DMS153 treated with DMSO at 0.1 percent for 48 hours (cell line): Measurements from ENCODE around the gene OR2F2.
A peak's percentile ranks its signal among the peaks of the same experiment; 100 is the strongest.

Experiments used
- DNase-seq: peaks from one replicate; lab custom pipeline; 2025; ENCODE audit not compliant: unreplicated experiment; lab: John Stamatoyannopoulos, UW

Gene OR2F2, protein sequence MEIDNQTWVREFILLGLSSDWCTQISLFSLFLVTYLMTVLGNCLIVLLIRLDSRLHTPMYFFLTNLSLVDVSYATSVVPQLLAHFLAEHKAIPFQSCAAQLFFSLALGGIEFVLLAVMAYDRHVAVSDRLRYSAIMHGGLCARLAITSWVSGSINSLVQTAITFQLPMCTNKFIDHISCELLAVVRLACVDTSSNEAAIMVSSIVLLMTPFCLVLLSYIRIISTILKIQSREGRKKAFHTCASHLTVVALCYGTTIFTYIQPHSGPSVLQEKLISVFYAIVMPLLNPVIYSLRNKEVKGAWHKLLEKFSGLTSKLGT

DNA sequence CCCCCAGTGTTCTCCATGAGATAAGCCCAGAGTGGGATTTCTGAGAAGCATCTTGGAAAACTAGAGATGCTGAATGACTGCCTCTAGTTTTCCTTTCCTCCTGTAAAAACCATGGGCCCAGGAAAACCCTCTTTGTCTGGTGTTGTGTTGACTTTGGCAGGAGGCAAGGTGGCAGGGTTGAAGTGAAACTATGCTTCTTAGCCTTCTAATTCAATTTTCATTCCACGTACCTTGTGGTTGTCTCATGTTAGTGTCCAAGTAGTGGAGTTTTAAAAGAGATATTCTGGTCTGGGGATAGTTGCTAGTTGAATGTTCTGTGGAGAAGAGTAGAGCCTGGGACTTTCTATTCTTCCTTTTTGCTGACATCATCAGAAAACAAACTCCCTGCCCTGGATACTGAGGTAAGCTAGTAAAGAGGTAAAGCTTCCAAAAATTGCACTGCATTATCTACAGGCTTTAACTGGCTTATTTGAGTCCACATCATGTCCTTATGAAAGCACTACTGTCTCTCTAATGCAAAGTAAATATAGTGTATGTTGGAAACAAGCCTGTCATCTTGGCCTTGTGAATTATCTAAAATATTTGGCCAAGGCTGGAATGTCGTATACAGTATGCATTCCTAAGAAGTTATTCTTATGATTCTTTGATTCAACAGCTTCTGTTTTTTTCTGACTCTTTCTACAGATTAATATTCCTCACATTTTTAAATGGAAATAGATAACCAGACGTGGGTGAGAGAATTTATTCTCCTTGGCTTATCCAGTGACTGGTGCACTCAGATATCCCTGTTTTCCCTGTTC is at the start of gene OR2F2:
Gene OR2F2, plus strand, starts transcription at position 708 of the 800 bp plus-strand sequence. Its CDS starts 0 bp downstream, at position 708.
- no peak for DNase-seq

- DNase-seq, result no peak
Measured at GRCh38 chr7:143885951-143886350, 49.1 kb upstream of the OR2F2 start.

DNA sequence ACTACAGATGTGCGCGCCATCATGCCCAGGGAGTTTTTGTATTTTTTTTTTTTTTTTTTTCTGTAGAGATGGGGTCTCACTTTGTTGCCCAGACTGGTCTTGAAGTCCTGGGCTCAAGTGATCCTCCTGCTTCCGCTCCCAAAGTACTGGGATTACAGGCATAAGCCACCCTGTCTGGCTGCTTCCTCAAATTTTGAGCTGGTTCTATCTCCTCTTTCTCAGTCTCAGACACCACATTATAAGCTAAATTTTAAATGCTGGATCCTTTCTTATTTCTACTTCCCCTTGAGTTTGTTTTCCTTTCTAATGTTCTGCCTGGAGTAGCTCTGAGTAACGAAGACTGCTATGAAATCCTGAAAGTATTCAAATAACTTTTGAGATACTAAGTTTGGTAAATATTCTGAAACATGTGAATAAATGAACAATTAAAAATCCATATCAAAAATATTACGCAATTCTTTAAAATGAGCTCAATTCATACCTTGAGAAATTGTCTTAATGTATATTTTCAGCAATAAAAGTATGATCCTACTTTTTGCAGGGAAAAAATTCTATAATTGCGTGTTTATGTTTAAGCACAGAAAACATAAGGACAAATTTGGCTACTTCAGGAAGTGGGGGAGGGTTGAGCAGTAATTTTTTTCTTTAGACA is 48.1 kb upstream of the OR2F2 start:
- DNase-seq, result no peak

GRCh38 chr7:143889068-143889467 is 46.0 kb upstream of the OR2F2 start:
- no peak for DNase-seq

GRCh38 chr7:143890558-143890957 is 44.5 kb upstream of the OR2F2 start:
- DNase-seq, result no peak

DNA sequence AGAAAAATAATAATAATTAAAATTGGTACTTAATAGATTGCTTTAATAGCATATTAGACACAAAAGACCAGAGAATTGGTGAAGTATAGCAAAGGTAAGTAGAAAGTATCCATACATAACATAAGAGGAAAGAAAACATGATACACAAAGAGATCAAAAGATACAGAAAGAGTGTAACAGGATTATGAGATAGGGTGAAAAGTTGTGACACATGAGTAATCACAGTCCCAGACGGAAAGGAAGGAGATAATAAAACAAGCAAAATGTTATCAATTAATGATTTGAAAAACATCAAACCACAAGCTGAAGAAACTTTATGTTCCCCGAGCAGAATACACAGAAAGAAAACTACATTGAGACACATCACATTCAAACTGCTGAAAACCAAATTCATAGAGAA is 43.6 kb upstream of the OR2F2 start:
- DNase-seq, result no peak

GRCh38 chr7:143892527-143893300 is 42.3 kb upstream of the OR2F2 start:
- peak; percentile 26 for DNase-seq

GRCh38 chr7:143896667-143897066 is 38.4 kb upstream of the OR2F2 start:
- DNase-seq, result no peak

DNA sequence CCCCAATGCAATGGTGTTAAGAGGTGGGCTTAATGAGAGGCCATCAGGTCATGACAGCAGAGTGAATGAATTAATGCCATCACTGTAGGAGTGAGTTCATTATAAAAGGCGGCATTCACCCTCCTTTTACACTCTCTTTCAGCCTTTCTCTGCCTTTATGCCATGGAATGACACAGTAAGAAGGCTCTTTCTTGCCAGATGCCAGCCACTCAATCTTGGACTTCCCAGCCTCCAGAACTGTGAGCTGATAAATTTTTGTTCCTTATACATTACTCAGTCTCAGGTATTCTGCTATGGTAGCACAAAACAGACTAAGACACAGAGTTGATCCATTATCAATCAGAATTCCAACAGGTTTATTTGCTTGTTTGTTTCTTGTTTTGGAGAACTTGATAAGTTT is 36.2 kb upstream of the OR2F2 start:
- no peak for DNase-seq

DNA sequence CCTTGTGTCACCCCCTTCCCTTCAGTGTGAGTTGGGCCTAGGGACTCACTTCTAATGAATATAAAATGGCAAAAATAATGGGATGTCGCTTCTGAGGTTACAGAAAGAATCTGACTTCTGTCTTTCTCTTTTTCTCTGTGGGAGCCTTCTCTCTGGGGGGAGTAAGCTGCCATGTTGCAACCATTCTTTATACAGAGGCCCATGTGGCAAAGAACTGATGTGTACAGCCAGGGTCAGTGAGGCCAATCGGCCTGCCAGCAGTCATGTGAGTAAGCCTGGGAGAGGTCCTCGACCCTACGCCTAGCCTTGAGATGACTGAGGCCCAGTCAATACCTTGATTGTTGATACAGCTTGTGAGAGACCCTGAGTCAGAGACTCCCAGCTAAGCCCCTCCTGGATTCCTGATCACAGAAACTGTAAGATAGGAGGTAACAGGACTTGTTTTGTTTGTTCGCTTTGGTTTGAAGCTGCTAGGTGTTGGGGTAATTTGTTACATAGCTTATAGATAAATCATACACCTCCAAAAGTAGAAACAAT is 34.7 kb upstream of the OR2F2 start:
- no peak for DNase-seq

DNA sequence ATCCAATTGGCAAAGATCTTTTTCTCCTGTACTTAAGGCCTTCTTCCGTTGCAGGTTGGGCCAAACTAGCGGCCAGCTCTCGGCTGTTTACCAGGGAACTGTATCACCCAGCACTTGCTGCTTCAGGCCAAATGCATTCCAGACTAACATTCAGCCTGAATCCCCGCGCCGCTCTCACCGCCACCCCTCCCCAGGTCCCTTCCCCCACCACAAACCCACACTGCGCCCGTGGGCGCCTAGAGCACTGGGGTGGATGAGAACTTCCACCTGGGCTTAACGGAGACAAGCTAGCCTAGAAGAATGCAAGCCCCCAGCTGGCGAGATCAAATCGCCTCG is 33.7 kb upstream of the OR2F2 start:
- DNase-seq, result peak; percentile 19

DNA sequence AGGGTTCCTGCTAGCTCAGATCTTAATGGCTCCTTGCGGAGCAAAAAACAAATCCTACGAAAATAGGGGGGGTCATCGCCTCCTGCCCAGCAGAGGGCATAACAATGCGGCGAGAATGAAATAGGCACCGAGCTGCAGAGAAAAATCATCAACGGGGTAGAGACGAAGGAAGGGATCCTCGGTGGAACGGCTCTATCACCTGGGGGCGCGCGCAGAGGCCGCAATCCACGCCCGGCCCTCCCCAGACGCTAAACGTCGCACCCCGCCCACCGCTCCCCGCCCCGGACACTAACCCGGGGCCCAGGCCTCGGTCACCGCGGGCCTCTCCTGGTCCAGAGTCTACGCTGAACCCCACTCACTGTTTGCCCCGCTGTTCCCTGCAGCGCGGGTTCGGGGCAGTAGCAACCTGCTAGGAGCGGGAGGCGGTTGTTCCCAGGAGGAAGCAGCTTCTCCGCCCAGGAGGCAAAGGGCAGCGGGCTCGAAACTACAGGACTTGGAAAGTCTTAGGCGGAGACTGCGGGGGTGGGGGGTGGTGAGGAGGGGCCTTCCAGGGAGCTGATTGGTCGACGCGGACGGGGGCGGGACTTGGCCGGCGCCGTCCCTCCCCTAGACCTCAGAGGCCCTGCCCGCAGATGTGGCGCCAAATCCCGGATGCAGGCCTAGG is 33.2 kb upstream of the OR2F2 start, which contains the start of gene TCAF1:
Gene TCAF1, minus strand, starts transcription at position 509 of the 664 bp plus-strand sequence. CDS start 25,568 bp downstream, outside the sequence.
- DNase-seq, result peak; percentile 90

DNA sequence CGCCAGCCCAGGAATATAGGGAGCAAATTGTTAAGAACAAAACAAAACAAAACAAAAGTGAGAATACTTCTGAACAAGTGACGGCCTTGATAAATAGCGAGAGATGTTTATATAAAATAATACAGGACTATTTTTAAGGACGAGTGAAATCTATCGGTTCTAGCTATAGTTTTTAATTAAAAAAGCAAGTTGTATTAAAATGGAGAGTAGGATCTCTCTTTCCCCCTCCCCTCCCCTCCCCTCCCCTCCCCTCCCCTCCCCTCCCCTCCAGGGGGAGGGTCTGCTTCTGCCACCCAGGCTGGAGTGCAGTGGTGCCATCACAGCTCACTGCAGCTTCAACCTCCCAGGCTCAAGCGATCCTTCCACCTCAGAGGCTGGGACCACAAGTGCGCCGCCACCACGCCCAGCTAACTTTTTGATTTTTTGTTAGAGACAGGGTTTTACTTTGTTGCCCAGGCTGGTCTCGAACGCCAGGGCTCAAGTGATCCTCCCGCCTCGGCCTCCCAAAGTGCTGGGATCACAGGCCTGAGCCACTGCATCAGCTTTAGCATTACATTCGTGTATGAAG is 32.6 kb upstream of the OR2F2 start:
- DNase-seq, result no peak

DNA sequence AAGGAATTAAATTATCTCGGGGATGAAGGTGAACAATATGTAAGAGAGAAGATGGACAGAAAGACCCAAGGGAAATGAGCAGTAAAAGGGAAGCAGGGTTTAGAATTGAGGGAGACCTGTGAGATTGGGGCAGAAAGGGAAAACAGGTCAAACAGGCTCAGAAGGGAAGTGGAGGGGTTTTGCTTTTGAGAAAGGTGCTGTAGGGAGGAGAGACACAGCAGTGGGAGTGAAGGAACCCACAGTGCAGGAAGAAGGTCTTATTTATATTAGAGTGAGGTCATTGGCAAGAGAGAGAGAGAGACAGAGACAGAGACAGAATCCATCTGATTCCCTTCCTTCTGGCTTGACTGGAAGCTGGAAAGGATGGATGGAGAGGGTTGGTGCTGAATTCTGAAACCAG is 29.5 kb upstream of the OR2F2 start:
- no peak for DNase-seq

DNA sequence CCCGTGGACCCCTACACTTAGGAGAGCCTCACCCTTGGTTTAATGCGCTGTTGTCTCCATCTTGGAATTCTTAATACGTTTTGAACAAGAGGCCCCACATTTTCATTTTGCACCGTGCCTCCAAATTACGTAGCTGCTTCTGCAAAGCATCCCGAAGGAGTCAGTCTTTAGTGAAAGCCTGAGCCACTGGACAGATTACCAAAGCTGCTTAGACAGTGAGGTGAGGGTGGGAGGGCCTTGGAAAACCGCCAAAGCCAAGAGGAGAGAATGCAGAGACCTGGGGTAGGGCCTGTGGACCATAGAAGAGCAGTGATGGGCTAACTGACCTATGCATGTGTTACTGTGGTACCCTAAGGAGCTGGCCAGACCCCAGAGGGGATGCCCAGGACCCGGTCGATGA is 28.9 kb upstream of the OR2F2 start:
- DNase-seq, result no peak

DNA sequence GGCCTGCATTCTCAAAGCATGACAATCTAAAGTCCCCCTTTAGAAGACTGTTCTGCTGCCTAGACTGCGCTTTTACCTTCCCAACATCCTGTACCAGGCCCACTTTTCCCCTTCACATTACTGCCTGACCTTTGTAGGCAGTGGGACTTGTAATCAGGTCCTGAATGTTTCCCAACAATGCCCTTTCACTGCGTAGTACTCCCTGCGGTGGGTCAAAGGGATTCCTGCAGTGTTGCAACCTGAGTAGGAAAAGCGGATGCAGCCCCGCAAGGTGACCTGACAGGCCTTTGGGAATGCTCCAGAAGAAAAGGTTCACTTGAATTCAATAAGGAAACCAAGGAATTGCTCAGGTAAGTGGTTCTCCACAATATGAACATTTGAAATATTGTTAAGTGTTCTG is 28.1 kb upstream of the OR2F2 start:
- no peak for DNase-seq

GRCh38 chr7:143908120-143908519 is 26.9 kb upstream of the OR2F2 start:
- DNase-seq, result no peak

DNA sequence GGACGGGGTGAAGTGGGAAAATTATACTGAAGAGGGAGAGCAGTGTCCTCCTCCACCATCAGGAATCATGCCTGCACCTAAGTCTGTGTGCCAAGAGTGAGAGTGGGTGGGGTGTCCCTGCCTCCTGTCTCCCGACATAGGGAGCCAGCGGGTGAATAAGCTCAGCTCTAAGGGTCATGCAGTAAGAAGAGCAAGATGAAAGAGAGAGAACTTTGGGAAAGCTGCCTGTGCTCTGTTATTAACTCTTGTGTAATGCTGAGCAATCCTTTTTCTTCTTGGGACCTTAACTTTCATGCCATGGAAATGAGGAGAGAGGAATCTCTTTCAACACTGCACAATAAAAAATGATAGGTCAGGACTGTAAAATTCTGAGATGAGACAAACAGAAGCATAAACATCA is 25.2 kb upstream of the OR2F2 start:
- no peak for DNase-seq

- DNase-seq, result no peak
Measured at GRCh38 chr7:143910473-143911248, 24.4 kb upstream of the OR2F2 start.
